DMS 273 (cell line): Measurements from ENCODE around the gene MRPS2.

Experiments
- DNase-seq: peaks from one replicate; lab custom pipeline; 2025; ENCODE audit not compliant: unreplicated experiment; lab: John Stamatoyannopoulos, UW

The MRPS2 gene

DNA sequence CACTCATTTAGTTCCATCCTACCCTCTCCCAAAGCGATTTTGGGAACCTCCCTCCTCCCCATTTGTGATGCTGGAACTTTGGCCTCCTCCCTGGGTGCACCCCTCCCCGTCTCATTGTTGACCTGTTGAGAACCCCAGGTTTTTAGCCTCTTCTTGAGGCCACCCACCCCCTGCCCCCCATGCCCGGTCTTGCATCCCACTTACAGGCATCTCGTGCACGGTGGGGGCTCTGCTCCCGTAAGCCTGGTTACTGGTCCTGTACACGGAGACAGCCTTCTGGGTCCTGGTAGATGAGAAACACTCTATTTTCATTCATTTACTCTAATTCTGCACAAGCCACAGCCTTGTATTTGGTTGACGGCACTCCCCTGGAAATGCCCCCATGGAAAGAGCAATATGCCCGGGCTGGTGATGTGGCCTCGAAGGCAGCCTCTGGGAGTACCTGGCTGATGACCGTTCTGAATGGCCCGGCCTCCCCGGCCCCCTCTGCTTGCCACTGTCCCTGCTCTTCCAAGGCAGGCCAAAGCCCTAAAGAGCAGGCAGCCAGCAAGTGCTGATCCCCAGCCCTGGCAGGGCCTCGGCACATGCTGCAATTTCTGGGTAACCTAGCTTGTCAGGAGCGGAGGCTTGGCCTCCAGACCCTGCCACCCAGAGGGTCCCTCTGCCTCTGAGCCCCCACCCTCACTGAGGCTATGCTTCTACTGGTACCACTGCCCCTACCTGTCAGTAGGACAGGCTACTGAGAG is 1.9 kb upstream of the MRPS2 start:
- DNase-seq, result no peak

GRCh38 chr9:135499326-135500070 is 984 bp upstream of the MRPS2 start:
- peak; percentile 89 for DNase-seq

GRCh38 chr9:135500071-135500524 is 384 bp upstream of the MRPS2 start:
- DNase-seq, result peak; percentile 56

- no peak for DNase-seq
Observed at GRCh38 chr9:135501261-135502167, 1.0 kb downstream of the MRPS2 start.

DNA sequence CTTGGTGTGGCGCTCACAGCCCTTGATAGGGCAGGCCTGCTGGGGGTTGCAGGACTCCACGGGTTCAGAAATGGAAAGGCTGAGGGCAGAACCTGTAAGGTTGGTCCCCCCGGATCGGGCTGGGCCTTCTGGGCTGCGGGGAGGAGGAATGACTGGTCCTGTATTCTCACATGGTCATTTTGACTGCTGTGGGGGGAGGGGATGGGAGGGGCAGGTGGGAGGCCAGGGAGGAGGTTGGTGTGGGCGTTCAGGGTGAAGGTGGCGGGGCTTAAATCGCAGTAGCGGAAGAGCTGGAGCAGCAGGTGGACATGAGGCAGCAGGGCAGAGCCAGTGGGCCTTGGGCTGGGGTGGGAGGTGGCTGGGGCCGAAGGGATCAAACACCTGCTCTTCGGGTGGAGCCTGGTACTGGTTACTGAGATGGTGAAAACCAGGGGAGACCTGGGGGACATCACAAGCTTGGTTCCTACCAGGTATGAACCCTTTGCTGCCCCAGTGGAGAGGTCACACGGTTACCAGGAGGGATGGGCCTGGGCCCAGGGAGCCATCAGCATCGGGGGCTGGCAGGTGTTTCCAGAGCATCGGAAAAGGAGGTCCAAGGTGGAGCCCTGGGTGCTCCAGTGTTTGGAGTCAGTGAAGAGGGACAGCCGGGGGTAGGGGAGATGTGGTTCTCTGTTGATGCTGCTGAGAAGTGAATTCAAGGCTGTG is 1.8 kb downstream of the MRPS2 start:
- DNase-seq, result no peak

DNA sequence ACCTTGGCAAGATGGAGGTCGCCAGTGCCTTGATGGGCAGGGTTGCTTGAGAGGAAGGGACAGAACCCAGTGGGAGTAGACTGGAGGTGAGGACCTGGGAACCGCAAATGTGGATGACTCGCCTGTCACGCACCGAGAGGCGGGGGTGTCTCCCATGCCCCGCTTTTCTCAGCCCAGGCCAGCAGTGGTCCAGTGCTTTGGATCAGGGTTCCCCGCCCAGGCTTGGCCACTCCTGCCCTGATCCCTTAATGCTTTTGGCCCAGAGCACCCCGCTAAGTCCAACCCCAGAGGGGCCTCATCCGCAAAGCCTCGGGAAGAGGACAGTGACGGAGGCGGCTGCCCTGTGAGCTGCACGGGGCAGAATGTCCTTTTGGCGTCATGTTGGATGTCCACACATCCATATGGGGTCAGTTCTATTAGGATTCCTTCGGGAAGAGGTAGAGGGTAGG is 2.4 kb downstream of the MRPS2 start:
- no peak for DNase-seq

DNA sequence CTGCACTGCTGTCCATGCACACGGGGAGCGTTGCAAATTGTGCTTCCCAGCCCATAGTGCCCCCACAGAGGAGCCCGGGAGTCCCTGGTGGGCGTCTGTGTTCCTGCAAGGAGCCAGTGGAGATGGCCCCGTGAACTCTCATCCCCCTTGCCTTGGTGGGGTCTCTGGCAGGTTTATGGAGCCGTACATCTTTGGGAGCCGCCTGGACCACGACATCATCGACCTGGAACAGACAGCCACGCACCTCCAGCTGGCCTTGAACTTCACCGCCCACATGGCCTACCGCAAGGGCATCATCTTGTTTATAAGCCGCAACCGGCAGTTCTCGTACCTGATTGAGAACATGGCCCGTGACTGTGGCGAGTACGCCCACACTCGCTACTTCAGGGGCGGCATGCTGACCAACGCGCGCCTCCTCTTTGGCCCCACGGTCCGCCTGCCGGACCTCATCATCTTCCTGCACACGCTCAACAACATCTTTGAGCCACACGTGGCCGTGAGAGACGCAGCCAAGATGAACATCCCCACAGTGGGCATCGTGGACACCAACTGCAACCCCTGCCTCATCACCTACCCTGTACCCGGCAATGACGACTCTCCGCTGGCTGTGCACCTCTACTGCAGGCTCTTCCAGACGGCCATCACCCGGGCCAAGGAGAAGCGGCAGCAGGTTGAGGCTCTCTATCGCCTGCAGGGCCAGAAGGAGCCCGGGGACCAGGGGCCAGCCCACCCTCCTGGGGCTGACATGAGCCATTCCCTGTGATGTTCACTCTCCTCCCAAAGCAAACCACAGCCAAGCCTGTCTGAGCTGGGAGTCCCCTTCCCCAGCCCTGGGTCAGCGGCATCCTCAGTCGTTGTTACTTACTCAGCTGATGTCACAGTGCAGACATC is 3.1 kb downstream of the MRPS2 start:
- DNase-seq, result no peak

DNA sequence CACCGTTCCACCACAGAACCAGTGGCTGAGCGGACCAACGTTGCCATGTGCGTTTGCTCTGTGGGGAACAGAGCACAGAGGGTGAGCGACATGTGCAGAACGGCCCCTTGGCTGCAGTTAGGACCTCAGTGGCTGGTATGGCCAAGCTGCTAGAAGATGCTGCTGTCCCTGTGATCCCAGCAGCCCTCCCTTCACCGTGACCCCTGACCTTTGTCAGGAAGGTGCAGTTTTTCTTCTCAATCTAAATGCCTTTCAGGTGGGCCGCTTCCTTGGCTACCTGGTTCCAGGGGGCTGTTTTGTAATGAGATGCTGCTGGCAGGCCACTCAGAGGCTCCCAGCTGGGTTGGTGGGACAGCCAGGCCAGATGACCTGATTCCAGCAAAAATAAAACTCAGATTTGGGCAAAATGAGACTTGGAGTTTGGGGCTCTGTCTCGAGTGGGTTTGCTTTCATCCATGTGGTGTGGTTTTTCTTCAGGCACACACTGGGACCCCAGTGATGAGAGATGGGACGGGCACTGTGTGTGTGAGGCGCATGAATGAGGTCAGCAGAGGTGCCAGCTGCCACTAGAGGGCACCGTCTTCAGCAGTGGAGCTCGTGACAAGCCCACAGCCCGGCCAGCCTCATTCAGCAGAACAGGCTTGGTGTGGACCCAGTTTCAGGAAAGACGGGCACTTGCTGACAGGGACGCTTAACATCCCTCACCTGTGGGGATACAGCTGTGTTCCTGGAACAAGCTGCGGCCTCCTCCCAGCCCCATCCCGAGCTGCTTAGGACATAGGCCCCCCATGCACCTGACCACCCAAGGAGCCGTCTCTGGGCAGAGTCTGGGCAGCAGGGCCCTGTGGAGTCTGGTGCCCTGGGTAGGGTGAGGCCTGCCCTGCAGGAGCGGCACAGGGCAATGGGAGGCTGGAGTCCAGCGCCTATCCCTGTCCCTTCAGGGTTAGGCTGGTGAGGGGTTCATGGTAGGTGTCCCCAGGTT is 4.1 kb downstream of the MRPS2 start:
- peak; percentile 79 for DNase-seq

GRCh38 chr9:135505406-135506187 is 5.1 kb downstream of the MRPS2 start:
- DNase-seq, result no peak

GRCh38 chr9:135506327-135507103 is 6.0 kb downstream of the MRPS2 start:
- DNase-seq, result peak; percentile 75

GRCh38 chr9:135507104-135508035 is 6.9 kb downstream of the MRPS2 start:
- DNase-seq, result no peak

DNA sequence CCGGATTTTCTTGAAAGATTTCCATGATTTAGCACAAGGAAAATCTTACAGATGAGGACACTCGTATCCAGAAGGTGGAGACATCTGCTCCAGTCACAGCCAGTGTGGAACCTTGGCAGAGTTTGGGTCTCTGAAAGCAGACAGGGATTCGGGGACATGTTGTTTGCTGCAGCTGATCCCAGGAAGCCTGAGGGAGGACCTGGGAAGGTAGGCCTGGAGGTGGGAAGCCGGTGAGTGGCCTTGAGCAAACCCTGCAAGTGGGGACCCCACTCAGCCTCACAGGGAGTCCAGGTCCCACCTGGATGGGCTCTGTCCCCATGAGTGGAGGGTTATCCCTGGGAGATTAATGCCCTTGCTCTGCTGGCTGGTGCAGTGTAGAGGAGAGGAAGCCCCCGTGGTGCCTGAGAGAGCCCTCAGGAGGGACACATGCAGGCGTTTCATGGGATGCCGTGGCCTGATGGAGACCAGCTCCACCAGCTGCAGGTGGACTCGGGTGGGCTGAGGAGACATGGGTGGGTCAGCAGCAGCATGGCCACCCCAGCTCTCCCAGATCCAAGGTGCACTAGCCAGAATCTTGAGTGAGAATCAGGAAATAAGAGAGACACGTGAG is 7.8 kb downstream of the MRPS2 start:
- DNase-seq, result no peak

DNA sequence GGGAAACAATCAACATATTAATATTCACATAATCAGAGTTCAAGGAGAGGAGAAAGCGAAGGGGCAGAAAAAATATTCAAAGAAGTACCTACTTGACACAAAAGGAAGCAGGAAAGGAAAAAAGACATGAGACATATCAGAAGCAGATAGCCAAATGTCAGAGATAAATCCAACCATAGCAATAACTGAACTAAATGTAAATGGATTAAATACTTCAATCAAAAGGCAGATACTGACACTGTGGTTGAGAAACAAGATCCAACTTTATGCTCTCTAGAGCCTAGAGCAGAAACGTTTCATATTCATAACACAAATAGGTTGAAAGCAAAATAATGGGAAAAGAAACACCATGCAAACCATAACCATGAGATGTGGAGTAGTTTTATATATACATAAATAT is 9.0 kb downstream of the MRPS2 start:
- no peak for DNase-seq

GRCh38 chr9:135512241-135512603 is 11.7 kb downstream of the MRPS2 start:
- DNase-seq, result no peak

DNA sequence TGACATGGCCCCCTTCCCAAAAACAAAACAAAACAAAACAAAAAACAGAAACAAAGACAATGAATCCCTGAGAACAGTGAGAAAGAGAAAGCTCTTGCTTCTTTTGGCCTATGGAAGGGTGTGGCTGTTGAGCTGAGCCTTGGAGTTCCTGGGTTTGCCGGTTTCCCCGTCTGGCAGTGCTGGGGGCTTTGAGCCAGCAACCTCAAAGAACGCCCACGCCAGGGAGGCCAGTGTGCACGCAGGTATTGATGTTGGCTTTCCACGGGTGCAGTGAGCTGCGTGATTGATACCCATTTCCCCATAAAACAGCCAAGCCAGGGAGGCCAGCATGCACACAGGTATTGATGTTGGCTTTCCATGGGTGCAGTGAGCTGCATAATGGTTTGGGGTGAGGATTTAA is 12.4 kb downstream of the MRPS2 start:
- DNase-seq, result no peak
